RWPE2 (cell line): ENCODE measurements around the gene ALK.
A peak's percentile ranks its signal among the peaks of the same experiment; 100 is the strongest.

Source experiments
- ATAC-seq: fragments of 200-7000 bp; cut with Tn5 transposase; 3 replicates; pipeline ENCODE4 v1.9.1; 2021; ENCODE audit warnings: low read depth
- DNase-seq: peaks from one replicate; pipeline ENCODE4 v3.0.0-alpha.2; 2020; ENCODE audit warnings: low spot score
- H3K27ac ChIP-seq: fragments of 450-650 bp; 2 replicates; pipeline ENCODE4 v1.5.1; 2017; ENCODE audit warnings: mild to moderate bottlenecking; ENCODE audit not compliant: poor library complexity, severe bottlenecking
- H3K27me3 ChIP-seq: fragments of 250-450 bp; sonication (Bioruptor Pico); 2 replicates; pipeline ENCODE4 v1.5.1; 2021; ENCODE audit warnings: mild to moderate bottlenecking, moderate library complexity; ENCODE audit not compliant: insufficient read depth, poor library complexity, severe bottlenecking
- H3K36me3 ChIP-seq: fragments of 250-450 bp; sonication (Bioruptor Pico); 2 replicates; pipeline ENCODE4 v1.5.1; 2020; ENCODE audit warnings: low read depth, mild to moderate bottlenecking, moderate library complexity
- H3K4me1 ChIP-seq: fragments of 250-450 bp; sonication (Bioruptor Pico); 2 replicates; pipeline ENCODE4 v1.5.1; 2021; ENCODE audit warnings: mild to moderate bottlenecking, moderate library complexity; ENCODE audit not compliant: insufficient read depth, poor library complexity, severe bottlenecking
- H3K4me3 ChIP-seq: fragments of 250-450 bp; sonication (Bioruptor Pico); 2 replicates; pipeline ENCODE4 v1.5.1; 2021; ENCODE audit warnings: mild to moderate bottlenecking, moderate library complexity; ENCODE audit not compliant: severe bottlenecking
- H3K9me3 ChIP-seq: fragments of 250-450 bp; sonication (Bioruptor Pico); 2 replicates; pipeline ENCODE4 v1.5.1; 2021; ENCODE audit warnings: mild to moderate bottlenecking, moderate library complexity; ENCODE audit not compliant: severe bottlenecking
- TF ChIP-seq, protein P1 (sequence below): fragments of 450-650 bp; IDR thresholded peaks from one replicate; pipeline ENCODE4 v1.5.1; 2017; ENCODE audit warnings: mild to moderate bottlenecking, moderate library complexity; ENCODE audit not compliant: poor library complexity, severe bottlenecking

ALK gene

DNA sequence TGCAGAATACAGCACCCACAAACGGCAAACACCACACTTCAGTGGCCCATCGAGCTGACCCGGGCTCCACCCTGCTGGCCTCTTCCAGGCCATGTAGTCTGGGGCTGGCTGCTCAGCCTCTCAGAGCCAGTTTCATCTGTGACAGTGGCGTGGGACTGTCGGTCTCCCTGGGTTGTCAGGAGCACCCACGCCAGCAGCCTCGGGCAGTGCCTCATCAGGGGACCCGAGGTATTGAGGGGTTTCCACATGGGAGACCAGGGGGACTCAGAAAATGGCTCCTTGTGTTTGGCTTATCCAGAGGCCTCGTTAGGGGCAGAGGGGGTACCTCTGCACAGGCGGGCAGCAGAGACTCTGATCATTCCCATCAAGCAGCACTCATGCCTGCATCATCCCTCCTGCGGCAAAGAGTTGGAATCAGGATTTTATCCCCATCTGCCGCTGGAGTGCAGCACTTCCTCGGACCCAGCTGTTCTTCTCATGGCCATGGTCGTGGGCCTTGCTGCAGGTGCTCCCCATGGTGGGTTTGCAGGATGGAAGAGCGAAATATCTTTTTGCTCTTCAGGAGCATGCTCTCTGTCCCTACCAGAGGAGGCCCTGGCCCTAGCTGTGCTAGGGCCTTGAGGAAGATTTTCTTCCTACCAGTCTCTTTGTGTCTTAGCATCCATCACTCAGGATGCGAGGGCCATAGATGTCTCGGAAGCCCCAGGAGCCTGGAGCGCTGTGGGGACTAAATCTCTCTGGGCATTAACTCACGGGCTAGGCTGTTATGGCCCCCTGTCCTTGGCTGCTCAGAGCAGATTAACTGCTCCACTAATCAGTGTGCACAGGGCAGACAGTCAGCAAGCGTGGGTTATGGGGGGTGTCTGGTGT, 705.4 kb downstream of the ALK start:
- no peak overlapping the region for H3K27ac ChIP-seq
- ATAC-seq (peak; percentile 22; the same call in 1 of the 3 replicates), DNase-seq (no peak)
- H3K27me3 ChIP-seq = no peaks in the 10 kb centered on the region
- TF ChIP-seq, protein P1, sequence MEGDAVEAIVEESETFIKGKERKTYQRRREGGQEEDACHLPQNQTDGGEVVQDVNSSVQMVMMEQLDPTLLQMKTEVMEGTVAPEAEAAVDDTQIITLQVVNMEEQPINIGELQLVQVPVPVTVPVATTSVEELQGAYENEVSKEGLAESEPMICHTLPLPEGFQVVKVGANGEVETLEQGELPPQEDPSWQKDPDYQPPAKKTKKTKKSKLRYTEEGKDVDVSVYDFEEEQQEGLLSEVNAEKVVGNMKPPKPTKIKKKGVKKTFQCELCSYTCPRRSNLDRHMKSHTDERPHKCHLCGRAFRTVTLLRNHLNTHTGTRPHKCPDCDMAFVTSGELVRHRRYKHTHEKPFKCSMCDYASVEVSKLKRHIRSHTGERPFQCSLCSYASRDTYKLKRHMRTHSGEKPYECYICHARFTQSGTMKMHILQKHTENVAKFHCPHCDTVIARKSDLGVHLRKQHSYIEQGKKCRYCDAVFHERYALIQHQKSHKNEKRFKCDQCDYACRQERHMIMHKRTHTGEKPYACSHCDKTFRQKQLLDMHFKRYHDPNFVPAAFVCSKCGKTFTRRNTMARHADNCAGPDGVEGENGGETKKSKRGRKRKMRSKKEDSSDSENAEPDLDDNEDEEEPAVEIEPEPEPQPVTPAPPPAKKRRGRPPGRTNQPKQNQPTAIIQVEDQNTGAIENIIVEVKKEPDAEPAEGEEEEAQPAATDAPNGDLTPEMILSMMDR = no peak
- no peaks in the 10 kb centered on the region for H3K9me3 ChIP-seq
- H3K4me3 ChIP-seq = no peak overlapping the region
- no peaks in the 10 kb centered on the region for H3K4me1 ChIP-seq
- no peaks in the 10 kb centered on the region for H3K36me3 ChIP-seq

DNA sequence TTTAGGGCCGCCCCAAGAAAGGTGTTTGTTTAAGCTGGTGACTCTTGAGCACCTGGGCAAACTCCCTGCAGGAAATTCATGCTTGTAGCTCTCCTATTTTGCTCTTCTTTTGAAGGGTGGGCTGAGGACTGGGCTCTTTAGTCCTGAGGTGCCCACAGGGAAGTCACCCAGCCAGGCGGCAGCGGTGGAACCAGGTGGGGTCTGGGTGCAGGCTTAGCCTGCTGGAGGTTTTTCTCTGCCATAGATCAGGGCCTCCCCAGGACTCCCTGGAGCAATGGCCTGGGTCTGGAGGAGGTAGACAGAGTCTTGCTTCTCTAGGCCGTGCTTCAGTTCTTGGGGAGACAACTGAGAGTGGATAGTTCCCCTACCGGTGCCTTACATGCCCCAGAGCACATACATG, 706.3 kb downstream of the ALK start:
- Histone ChIP-seq H3K9me3 (no peaks in the 10 kb centered on the region), H3K27me3 (no peaks in the 10 kb centered on the region), H3K4me1 (no peaks in the 10 kb centered on the region), H3K27ac (no peak overlapping the region), H3K36me3 (no peaks in the 10 kb centered on the region), H3K4me3 (no peak overlapping the region)
- TF ChIP-seq, protein P1 = no peak
- ATAC-seq = no peak
- DNase-seq = no peak

GRCh38 chr2:29213888-29214291, 707.5 kb downstream of the ALK start:
- ATAC-seq (peak; percentile 28; the same call in 1 of the 3 replicates), DNase-seq (no peak)
- Histone ChIP-seq H3K4me1 (peaks cover 4% of the 10 kb centered on the region), H3K27me3 (no peaks in the 10 kb centered on the region), H3K27ac (no peak overlapping the region), H3K4me3 (no peak overlapping the region), H3K9me3 (no peaks in the 10 kb centered on the region), H3K36me3 (no peaks in the 10 kb centered on the region)
- TF ChIP-seq, protein P1 = no peak

DNA sequence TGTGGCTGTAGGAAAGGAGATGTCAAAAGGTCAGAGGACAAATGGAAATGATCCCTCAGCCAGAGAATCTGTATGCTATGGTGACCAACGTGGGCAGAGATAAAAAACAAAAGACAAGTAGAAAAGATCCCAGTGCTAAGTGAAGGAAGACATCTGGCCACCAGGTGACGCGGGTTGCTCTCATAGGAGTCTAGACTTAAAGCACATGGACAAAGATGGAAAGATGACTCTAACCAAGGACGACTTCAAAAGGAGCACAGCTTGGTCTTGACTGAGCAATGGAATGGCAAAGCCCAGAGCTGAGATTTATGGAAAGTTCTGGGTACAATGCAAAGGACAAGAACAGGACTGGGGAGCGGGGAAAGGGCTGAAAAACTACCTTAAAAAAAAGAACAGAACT, 709.4 kb downstream of the ALK start:
- DNase-seq (no peak), ATAC-seq (no peak)
- H3K4me3 ChIP-seq = no peak overlapping the region
- H3K9me3 ChIP-seq = no peaks in the 10 kb centered on the region
- H3K27ac ChIP-seq = no peak overlapping the region
- no peaks in the 10 kb centered on the region for H3K27me3 ChIP-seq
- H3K36me3 ChIP-seq = no peaks in the 10 kb centered on the region
- TF ChIP-seq, protein P1 = no peak
- peaks cover 4% of the 10 kb centered on the region for H3K4me1 ChIP-seq

DNA sequence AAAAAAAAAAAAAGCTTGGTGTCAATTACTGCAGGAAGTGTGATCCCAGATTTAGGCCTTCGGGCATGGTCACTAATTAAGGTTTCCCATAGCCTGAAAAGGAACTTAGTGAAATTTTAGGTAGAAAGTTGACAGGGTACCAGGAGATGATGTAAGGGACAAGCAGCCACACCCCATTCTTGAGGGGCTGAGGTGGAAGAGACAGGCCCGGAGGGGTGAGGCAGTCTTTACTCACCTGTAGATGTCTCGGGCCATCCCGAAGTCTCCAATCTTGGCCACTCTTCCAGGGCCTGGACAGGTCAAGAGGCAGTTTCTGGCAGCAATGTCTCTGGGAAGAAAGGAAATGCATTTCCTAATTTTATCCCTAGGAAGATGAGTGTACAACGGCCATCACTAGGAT, 711.8 kb downstream of the ALK start:
- ATAC-seq (peak; percentile 73), DNase-seq (no peak)
- H3K27me3 ChIP-seq = no peaks in the 10 kb centered on the region
- no peaks in the 10 kb centered on the region for H3K36me3 ChIP-seq
- H3K9me3 ChIP-seq = no peaks in the 10 kb centered on the region
- H3K27ac ChIP-seq = no peak overlapping the region
- peaks cover 4% of the 10 kb centered on the region for H3K4me1 ChIP-seq
- no peak overlapping the region for H3K4me3 ChIP-seq
- TF ChIP-seq, protein P1 = no peak
